IMR-90 (cell line): Measurements from ENCODE around the gene TENM3. TPM values are rescaled to one million over a fixed set of nuclear protein-coding genes. Genes with fewer than 3 reads are reported as not detected.

Experiments used
- ATAC-seq: fragments of 200-7000 bp; cut with Tn5 transposase; 2 replicates; pipeline ENCODE4 v1.9.1; 2020; ENCODE audit warnings: low read depth, mild to moderate bottlenecking, moderate library complexity
- BruUV-seq: library from RNA; stranded (reverse); fragments of 400-500 nt; replicated peaks from 2 replicates; lab custom pipeline; 2021; lab: Mats Ljungman, UMichigan
- CTCF ChIA-PET: fragments of 300-600 bp; formaldehyde crosslinking; extraction: SDS; loops from one replicate; lab custom pipeline; 2021; ENCODE audit warnings: antibody characterized with exemption; lab: Yijun Ruan, JAX
- POLR2A ChIA-PET: fragments of 300-600 bp; sonication (Branson Sonifier 250); formaldehyde crosslinking; loops from one replicate; lab custom pipeline; 2022; ENCODE audit warnings: antibody characterized with exemption; ENCODE audit not compliant: unreplicated experiment; lab: Charles Lee
- DNase-seq: peaks from one replicate; pipeline ENCODE4 v3.0.0; 2013
- H2AFZ ChIP-seq: replicated peaks from 2 replicates; pipeline ENCODE3; 2013; ENCODE audit warnings: low read length, mild to moderate bottlenecking; ENCODE audit not compliant: poor library complexity
- H2AK5ac ChIP-seq: 2 replicates; pipeline ENCODE4 v1.6.1; 2013; ENCODE audit warnings: low read depth, low read length, inconsistent platforms
- H2AK9ac ChIP-seq: replicated peaks from 2 replicates; pipeline ENCODE3; 2013; ENCODE audit warnings: mild to moderate bottlenecking, low read depth, low read length, moderate library complexity; ENCODE audit not compliant: poor library complexity
- H2BK120ac ChIP-seq: 2 replicates; pipeline ENCODE4 v1.6.1; 2013; ENCODE audit warnings: low read depth, low read length, inconsistent platforms
- H2BK15ac ChIP-seq: 3 replicates; pipeline ENCODE4 v1.6.1; 2013; ENCODE audit warnings: low read depth, low read length, inconsistent platforms
- H2BK20ac ChIP-seq: 2 replicates; pipeline ENCODE4 v1.6.1; 2013; ENCODE audit warnings: low read depth, mild to moderate bottlenecking, inconsistent platforms, low read length, moderate library complexity
- H2BK5ac ChIP-seq: 2 replicates; pipeline ENCODE4 v1.6.1; 2013; ENCODE audit warnings: mild to moderate bottlenecking, low read depth, low read length, inconsistent platforms; ENCODE audit not compliant: poor library complexity, severe bottlenecking
- H3K14ac ChIP-seq: replicated peaks from 2 replicates; pipeline ENCODE4 v1.6.1; 2013; ENCODE audit warnings: low read depth, low read length, inconsistent platforms
- H3K18ac ChIP-seq: 2 replicates; pipeline ENCODE4 v1.6.1; 2013; ENCODE audit warnings: low read depth, low read length, control low read depth
- H3K23ac ChIP-seq: 2 replicates; pipeline ENCODE4 v1.6.1; 2013; ENCODE audit warnings: low read depth, low read length, inconsistent platforms
- H3K27ac ChIP-seq: 2 replicates; pipeline ENCODE4 v1.5.1; 2013; ENCODE audit warnings: mild to moderate bottlenecking, control low read depth, low read length; ENCODE audit not compliant: insufficient read depth
- H3K27me3 ChIP-seq: 2 replicates; pipeline ENCODE4 v1.6.1; 2013; ENCODE audit warnings: low read length; ENCODE audit not compliant: control insufficient read depth, insufficient read depth
- H3K36me3 ChIP-seq: 2 replicates; pipeline ENCODE4 v1.6.1; 2013; ENCODE audit warnings: low read length, mixed read lengths; ENCODE audit not compliant: control insufficient read depth, insufficient read depth
- H3K4ac ChIP-seq: 2 replicates; pipeline ENCODE4 v1.6.1; 2013; ENCODE audit warnings: low read depth, low read length, inconsistent platforms
- H3K4me1 ChIP-seq: 2 replicates; pipeline ENCODE4 v1.6.1; 2013; ENCODE audit warnings: low read length, mixed read lengths; ENCODE audit not compliant: control insufficient read depth, insufficient read depth
- H3K4me2 ChIP-seq: 2 replicates; pipeline ENCODE4 v1.6.1; 2013; ENCODE audit warnings: low read depth, mild to moderate bottlenecking, control low read depth, low read length, moderate library complexity
- H3K4me3 ChIP-seq: 2 replicates; pipeline ENCODE4 v1.5.1; 2013; ENCODE audit warnings: low read depth, mild to moderate bottlenecking, control low read depth, low read length, moderate library complexity; ENCODE audit not compliant: insufficient read depth
- H3K56ac ChIP-seq: 2 replicates; pipeline ENCODE4 v1.6.1; 2013; ENCODE audit warnings: low read length, inconsistent platforms; ENCODE audit not compliant: insufficient read depth; ENCODE audit errors: extremely low read depth
- H3K79me1 ChIP-seq, 2 experiments: 2 replicates each; pipeline ENCODE4 v1.6.1; 2013; ENCODE audit warnings: low read length in 2 of 2, inconsistent platforms in 1 of 2, low read depth in 1 of 2
- H3K9ac ChIP-seq: 2 replicates; pipeline ENCODE4 v1.6.1; 2013; ENCODE audit warnings: low read depth, low read length, control low read depth
- H3K9me1 ChIP-seq: 2 replicates; pipeline ENCODE4 v1.6.1; 2013; ENCODE audit warnings: low read length, inconsistent platforms; ENCODE audit not compliant: insufficient read depth
- H3K9me3 ChIP-seq: 2 replicates; pipeline ENCODE4 v1.6.1; 2013; ENCODE audit warnings: low read length; ENCODE audit not compliant: control insufficient read depth, insufficient read depth
- H4K20me1 ChIP-seq: 2 replicates; pipeline ENCODE4 v1.6.1; 2013; ENCODE audit warnings: low read length, inconsistent platforms; ENCODE audit not compliant: insufficient read depth
- H4K5ac ChIP-seq: 2 replicates; pipeline ENCODE4 v1.6.1; 2013; ENCODE audit warnings: mild to moderate bottlenecking, low read depth, low read length, control low read depth
- H4K8ac ChIP-seq, 2 experiments: 2 replicates each; pipeline ENCODE4 v1.6.1; 2013; ENCODE audit warnings: low read depth in 2 of 2, low read length in 2 of 2, control low read depth in 1 of 2, inconsistent platforms in 1 of 2
- H4K91ac ChIP-seq: 2 replicates; pipeline ENCODE4 v1.6.1; 2013; ENCODE audit warnings: low read depth, low read length, inconsistent platforms; ENCODE audit not compliant: insufficient read depth
- BHLHE40 ChIP-seq: fragments of 150-350 bp; IDR thresholded peaks from 2 replicates; pipeline ENCODE4 v1.6.1; 2016; ENCODE audit warnings: mild to moderate bottlenecking, low read depth, low read length
- CEBPB ChIP-seq: IDR thresholded peaks from 2 replicates; pipeline ENCODE4 v1.6.1; 2012; ENCODE audit warnings: low read depth, low read length, improper control_type of control experiment
- MAFK ChIP-seq: IDR thresholded peaks from 2 replicates; pipeline ENCODE4 v1.6.1; 2012; ENCODE audit warnings: low read depth, low read length, improper control_type of control experiment
- MAZ ChIP-seq: IDR thresholded peaks from 2 replicates; pipeline ENCODE4 v1.6.1; 2012; ENCODE audit warnings: low read depth, mild to moderate bottlenecking, low read length, improper control_type of control experiment, moderate library complexity, borderline replicate concordance
- MXI1 ChIP-seq: IDR thresholded peaks from 2 replicates; pipeline ENCODE4 v1.6.1; 2012; ENCODE audit warnings: low read depth, mild to moderate bottlenecking, low read length, moderate library complexity, borderline replicate concordance
- NFE2L2 ChIP-seq: fragments of 150-350 bp; IDR thresholded peaks from 2 replicates; pipeline ENCODE4 v1.6.1; 2016; ENCODE audit warnings: low read depth, mild to moderate bottlenecking, low read length
- POLR2A ChIP-seq: IDR thresholded peaks from 2 replicates; pipeline ENCODE4 v1.6.1; 2012; ENCODE audit warnings: mild to moderate bottlenecking, low read depth, low read length
- RAD21 ChIP-seq: IDR thresholded peaks from 2 replicates; pipeline ENCODE4 v1.6.1; 2012; ENCODE audit warnings: low read length, improper control_type of control experiment
- RCOR1 ChIP-seq: IDR thresholded peaks from 2 replicates; pipeline ENCODE4 v1.6.1; 2012; ENCODE audit warnings: mild to moderate bottlenecking, low read length, improper control_type of control experiment; ENCODE audit not compliant: insufficient replicate concordance
- RFX5 ChIP-seq: IDR thresholded peaks from 2 replicates; pipeline ENCODE4 v1.8.0; 2012; ENCODE audit warnings: low read depth, mild to moderate bottlenecking, low read length, moderate library complexity
- SMC3 ChIP-seq: fragments of 150-350 bp; IDR thresholded peaks from 2 replicates; pipeline ENCODE4 v1.6.1; 2016; ENCODE audit warnings: low read depth, mild to moderate bottlenecking, antibody characterized with exemption, low read length, moderate library complexity
- WGBS, 2 experiments: methylation state at CpG; one replicate each; pipeline versions ENCODE4 v1.1.5 to v1.1.7; 2013; ENCODE audit warnings: missing lambda C conversion rate in 2 of 2; ENCODE audit not compliant: insufficient read length in 1 of 2; ENCODE audit errors: extremely low coverage in 2 of 2; 5-methylcytosine and 5-hydroxymethylcytosine counted together
- dilution Hi-C: fragments of 300-500 bp; cut with HindIII; formaldehyde crosslinking; loops from one replicate; pipeline ENCODE4 v1.14.3; 2018; ENCODE audit warnings: low sequenced_read_pairs; ENCODE audit not compliant: unreplicated experiment
- in situ Hi-C: fragments of 300-500 bp; cut with MboI; formaldehyde crosslinking; loops from 3 replicates; pipeline ENCODE4 v1.14.3; 2019; ENCODE audit warnings: low sequenced_read_pairs, inconsistent platforms, mixed read lengths
- intact Hi-C: fragments of 100-400 bp; cut with micrococcal nuclease; formaldehyde crosslinking; loops from 2 replicates; pipeline ENCODE4 v1.10.0; 2022
- polyA plus RNA-seq, 3 experiments: library from polyadenylated mRNA; depleted of rRNA; stranded (reverse); fragments of >200 nt; gene quantifications; 2 replicates each; pipeline ENCODE4 v1.2.3, GENCODE V29; 2012; ENCODE audit warnings: low replicate concordance in 1 of 3
- total RNA-seq: library from RNA; depleted of rRNA; stranded (reverse); fragments of >200 nt; gene quantifications from 2 replicates; pipeline ENCODE4 v1.2.3, GENCODE V29; 2012
- TF ChIP-seq, protein P1 (sequence below): fragments of 150-350 bp; IDR thresholded peaks from 2 replicates; pipeline ENCODE4 v1.6.1; 2016; ENCODE audit warnings: low read depth, mild to moderate bottlenecking, low read length, moderate library complexity, borderline replicate concordance
- TF ChIP-seq, protein P2 (sequence below): fragments of 150-350 bp; IDR thresholded peaks from 2 replicates; pipeline ENCODE4 v1.6.1; 2017; ENCODE audit warnings: mild to moderate bottlenecking, antibody characterized with exemption, low read length, low read depth
- TF ChIP-seq, protein P3 (sequence below): conservative IDR thresholded peaks from 2 replicates; pipeline ENCODE4 v1.5.1; 2012; ENCODE audit warnings: mild to moderate bottlenecking, low read depth, low read length, improper control_type of control experiment

Gene TENM3
- total and polyA plus RNA-seq, 2 of the 4 experiments (the other 2 are of a cell fraction) = 29.9 to 173 TPM

DNA sequence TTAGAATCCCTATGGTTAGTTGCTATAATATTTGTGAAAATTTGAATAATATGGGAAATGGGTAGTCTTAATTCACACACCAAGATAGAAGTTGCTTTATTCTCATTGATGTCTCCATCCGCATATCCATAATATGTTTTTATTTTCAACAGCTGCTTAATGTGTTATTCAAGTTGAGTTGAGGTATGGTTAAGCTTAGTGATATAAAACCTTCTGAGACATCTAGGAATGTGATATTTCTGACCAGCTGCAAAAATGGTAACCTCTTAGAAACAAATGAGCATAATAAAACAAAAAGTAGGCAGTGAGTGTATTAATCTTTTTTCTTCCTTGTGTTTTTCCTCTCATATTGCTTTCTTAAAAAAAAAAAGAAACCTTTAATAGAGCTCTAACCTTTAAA is 172.9 kb downstream of the TENM3 start:
- H3K79me1 ChIP-seq = no peaks in the 10 kb centered on the region
- no peak overlapping the region for H2AK5ac ChIP-seq
- no peak overlapping the region for H3K4me3 ChIP-seq
- H2BK5ac ChIP-seq = no peak overlapping the region
- H2BK15ac ChIP-seq = no peak overlapping the region
- H2AFZ ChIP-seq = no peak overlapping the region
- no peaks in the 10 kb centered on the region for H4K20me1 ChIP-seq
- no peaks in the 10 kb centered on the region for H3K36me3 ChIP-seq
- ChIA-PET CTCF (no interaction called here), POLR2A (no interaction called here)
- no peak overlapping the region for H4K5ac ChIP-seq
- TF ChIP-seq CEBPB (no peak), BHLHE40 (no peak), MAFK (no peak), NFE2L2 (no peak), SMC3 (no peak), RCOR1 (no peak), RAD21 (no peak), POLR2A (no peak), MXI1 (no peak), RFX5 (no peak), MAZ (no peak)
- TF ChIP-seq, protein P1, sequence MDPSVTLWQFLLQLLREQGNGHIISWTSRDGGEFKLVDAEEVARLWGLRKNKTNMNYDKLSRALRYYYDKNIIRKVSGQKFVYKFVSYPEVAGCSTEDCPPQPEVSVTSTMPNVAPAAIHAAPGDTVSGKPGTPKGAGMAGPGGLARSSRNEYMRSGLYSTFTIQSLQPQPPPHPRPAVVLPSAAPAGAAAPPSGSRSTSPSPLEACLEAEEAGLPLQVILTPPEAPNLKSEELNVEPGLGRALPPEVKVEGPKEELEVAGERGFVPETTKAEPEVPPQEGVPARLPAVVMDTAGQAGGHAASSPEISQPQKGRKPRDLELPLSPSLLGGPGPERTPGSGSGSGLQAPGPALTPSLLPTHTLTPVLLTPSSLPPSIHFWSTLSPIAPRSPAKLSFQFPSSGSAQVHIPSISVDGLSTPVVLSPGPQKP = no peak
- TF ChIP-seq, protein P2, sequence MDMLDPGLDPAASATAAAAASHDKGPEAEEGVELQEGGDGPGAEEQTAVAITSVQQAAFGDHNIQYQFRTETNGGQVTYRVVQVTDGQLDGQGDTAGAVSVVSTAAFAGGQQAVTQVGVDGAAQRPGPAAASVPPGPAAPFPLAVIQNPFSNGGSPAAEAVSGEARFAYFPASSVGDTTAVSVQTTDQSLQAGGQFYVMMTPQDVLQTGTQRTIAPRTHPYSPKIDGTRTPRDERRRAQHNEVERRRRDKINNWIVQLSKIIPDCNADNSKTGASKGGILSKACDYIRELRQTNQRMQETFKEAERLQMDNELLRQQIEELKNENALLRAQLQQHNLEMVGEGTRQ = no peak
- TF ChIP-seq, protein P3, sequence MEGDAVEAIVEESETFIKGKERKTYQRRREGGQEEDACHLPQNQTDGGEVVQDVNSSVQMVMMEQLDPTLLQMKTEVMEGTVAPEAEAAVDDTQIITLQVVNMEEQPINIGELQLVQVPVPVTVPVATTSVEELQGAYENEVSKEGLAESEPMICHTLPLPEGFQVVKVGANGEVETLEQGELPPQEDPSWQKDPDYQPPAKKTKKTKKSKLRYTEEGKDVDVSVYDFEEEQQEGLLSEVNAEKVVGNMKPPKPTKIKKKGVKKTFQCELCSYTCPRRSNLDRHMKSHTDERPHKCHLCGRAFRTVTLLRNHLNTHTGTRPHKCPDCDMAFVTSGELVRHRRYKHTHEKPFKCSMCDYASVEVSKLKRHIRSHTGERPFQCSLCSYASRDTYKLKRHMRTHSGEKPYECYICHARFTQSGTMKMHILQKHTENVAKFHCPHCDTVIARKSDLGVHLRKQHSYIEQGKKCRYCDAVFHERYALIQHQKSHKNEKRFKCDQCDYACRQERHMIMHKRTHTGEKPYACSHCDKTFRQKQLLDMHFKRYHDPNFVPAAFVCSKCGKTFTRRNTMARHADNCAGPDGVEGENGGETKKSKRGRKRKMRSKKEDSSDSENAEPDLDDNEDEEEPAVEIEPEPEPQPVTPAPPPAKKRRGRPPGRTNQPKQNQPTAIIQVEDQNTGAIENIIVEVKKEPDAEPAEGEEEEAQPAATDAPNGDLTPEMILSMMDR = no peak
- H3K4me1 ChIP-seq = no peaks in the 10 kb centered on the region
- DNase-seq = no peak
- no peak overlapping the region for H3K9ac ChIP-seq
- intact Hi-C loops (no loop called here), dilution Hi-C loops (no loop called here), in situ Hi-C loops (no loop called here)
- ATAC-seq = no peak
- no peak overlapping the region for H3K4me2 ChIP-seq
- H4K8ac ChIP-seq = no peak overlapping the region
- H3K27ac ChIP-seq = no peak overlapping the region
- BruUV-seq = no TSS peak
- no peak overlapping the region for H2AK9ac ChIP-seq
- H4K91ac ChIP-seq = no peak overlapping the region
- H3K9me1 ChIP-seq = no peaks in the 10 kb centered on the region
- peaks cover 3% of the 10 kb centered on the region; the same call in 1 of the 2 replicates for H3K9me3 ChIP-seq
- no peaks in the 10 kb centered on the region for H3K27me3 ChIP-seq
- no peak overlapping the region for H3K4ac ChIP-seq
- no peak overlapping the region for H2BK20ac ChIP-seq
- no peak overlapping the region for H3K23ac ChIP-seq
- no peak overlapping the region for H2BK120ac ChIP-seq
- H3K56ac ChIP-seq = no peak overlapping the region
- no CpG with 5 or more reads among the region's 1 CpG for WGBS, 2 experiments
- H3K18ac ChIP-seq = no peak overlapping the region
- H3K14ac ChIP-seq = no peak overlapping the region
